ENCODE data around the gene CCDC141.

The CCDC141 gene

GRCh38 chr2:178913049-178913441 is 136.9 kb downstream of the CCDC141 start:
- H3K36me3 ChIP-seq (ENCODE audit: control insufficient read depth, insufficient read depth, low read length): no peaks in the 10 kb centered on the region
- no peak overlapping the region for H3K27ac ChIP-seq (ENCODE audit: low read depth, low read length)
- no peaks in the 10 kb centered on the region; the same call in 1 of the 2 replicates for H3K4me1 ChIP-seq (ENCODE audit: control insufficient read depth, insufficient read depth, low read length)
- no peak overlapping the region for H3K4me3 ChIP-seq (ENCODE audit: low read depth, low read length)
- no peak overlapping the region for H3K9ac ChIP-seq (ENCODE audit: low read length)
- H3K9me3 ChIP-seq (ENCODE audit: control insufficient read depth, insufficient read depth, low read depth, low read length): no peaks in the 10 kb centered on the region
- no peaks in the 10 kb centered on the region for H3K27me3 ChIP-seq (ENCODE audit: control insufficient read depth, insufficient read depth, low read length)

GRCh38 chr2:178912416-178913048 is 137.4 kb downstream of the CCDC141 start:
- Histone ChIP-seq H3K27ac (ENCODE audit: low read depth, low read length) (no peak overlapping the region), H3K9me3 (ENCODE audit: control insufficient read depth, insufficient read depth, low read depth, low read length) (no peaks in the 10 kb centered on the region), H3K4me1 (ENCODE audit: control insufficient read depth, insufficient read depth, low read length) (no peaks in the 10 kb centered on the region; the same call in 1 of the 2 replicates), H3K4me3 (ENCODE audit: low read depth, low read length) (no peak overlapping the region), H3K27me3 (ENCODE audit: control insufficient read depth, insufficient read depth, low read length) (no peaks in the 10 kb centered on the region), H3K36me3 (ENCODE audit: control insufficient read depth, insufficient read depth, low read length) (no peaks in the 10 kb centered on the region), H3K9ac (ENCODE audit: low read length) (no peak overlapping the region)

- H3K27me3 ChIP-seq (ENCODE audit: control insufficient read depth, insufficient read depth, low read length): no peaks in the 10 kb centered on the region
- no peak overlapping the region for H3K4me3 ChIP-seq (ENCODE audit: low read depth, low read length)
- no peak overlapping the region for H3K27ac ChIP-seq (ENCODE audit: low read depth, low read length)
- H3K9ac ChIP-seq (ENCODE audit: low read length): no peak overlapping the region
- no peaks in the 10 kb centered on the region for H3K4me1 ChIP-seq (ENCODE audit: control insufficient read depth, insufficient read depth, low read length)
- no peaks in the 10 kb centered on the region for H3K9me3 ChIP-seq (ENCODE audit: control insufficient read depth, insufficient read depth, low read depth, low read length)
- no peaks in the 10 kb centered on the region for H3K36me3 ChIP-seq (ENCODE audit: control insufficient read depth, insufficient read depth, low read length)
Observed at GRCh38 chr2:178911039-178911438, 138.9 kb downstream of the CCDC141 start.

- Histone ChIP-seq H3K27me3 (ENCODE audit: control insufficient read depth, insufficient read depth, low read length) (no peaks in the 10 kb centered on the region), H3K9me3 (ENCODE audit: control insufficient read depth, insufficient read depth, low read depth, low read length) (no peaks in the 10 kb centered on the region), H3K36me3 (ENCODE audit: control insufficient read depth, insufficient read depth, low read length) (no peaks in the 10 kb centered on the region), H3K27ac (ENCODE audit: low read depth, low read length) (no peak overlapping the region), H3K9ac (ENCODE audit: low read length) (no peak overlapping the region), H3K4me3 (ENCODE audit: low read depth, low read length) (no peak overlapping the region), H3K4me1 (ENCODE audit: control insufficient read depth, insufficient read depth, low read length) (no peaks in the 10 kb centered on the region)
Observed at GRCh38 chr2:178910005-178910404, 139.9 kb downstream of the CCDC141 start.

GRCh38 chr2:178909507-178909906 is 140.4 kb downstream of the CCDC141 start:
- Histone ChIP-seq H3K4me3 (ENCODE audit: low read depth, low read length) (no peak overlapping the region), H3K27ac (ENCODE audit: low read depth, low read length) (no peak overlapping the region), H3K27me3 (ENCODE audit: control insufficient read depth, insufficient read depth, low read length) (no peaks in the 10 kb centered on the region), H3K36me3 (ENCODE audit: control insufficient read depth, insufficient read depth, low read length) (no peaks in the 10 kb centered on the region), H3K4me1 (ENCODE audit: control insufficient read depth, insufficient read depth, low read length) (no peaks in the 10 kb centered on the region), H3K9me3 (ENCODE audit: control insufficient read depth, insufficient read depth, low read depth, low read length) (no peaks in the 10 kb centered on the region), H3K9ac (ENCODE audit: low read length) (no peak overlapping the region)

- Histone ChIP-seq H3K4me1 (ENCODE audit: control insufficient read depth, insufficient read depth, low read length) (no peaks in the 10 kb centered on the region), H3K36me3 (ENCODE audit: control insufficient read depth, insufficient read depth, low read length) (no peaks in the 10 kb centered on the region), H3K27ac (ENCODE audit: low read depth, low read length) (no peak overlapping the region), H3K27me3 (ENCODE audit: control insufficient read depth, insufficient read depth, low read length) (no peaks in the 10 kb centered on the region), H3K4me3 (ENCODE audit: low read depth, low read length) (no peak overlapping the region), H3K9me3 (ENCODE audit: control insufficient read depth, insufficient read depth, low read depth, low read length) (no peaks in the 10 kb centered on the region), H3K9ac (ENCODE audit: low read length) (no peak overlapping the region)
Observed at GRCh38 chr2:178908810-178909209, 141.1 kb downstream of the CCDC141 start.

GRCh38 chr2:178905261-178905660 is 144.7 kb downstream of the CCDC141 start:
- no peak overlapping the region for H3K9ac ChIP-seq (ENCODE audit: low read length)
- no peaks in the 10 kb centered on the region for H3K4me1 ChIP-seq (ENCODE audit: control insufficient read depth, insufficient read depth, low read length)
- H3K9me3 ChIP-seq (ENCODE audit: control insufficient read depth, insufficient read depth, low read depth, low read length): no peaks in the 10 kb centered on the region
- H3K4me3 ChIP-seq (ENCODE audit: low read depth, low read length): no peak overlapping the region
- no peak overlapping the region for H3K27ac ChIP-seq (ENCODE audit: low read depth, low read length)
- no peaks in the 10 kb centered on the region for H3K27me3 ChIP-seq (ENCODE audit: control insufficient read depth, insufficient read depth, low read length)
- H3K36me3 ChIP-seq (ENCODE audit: control insufficient read depth, insufficient read depth, low read length): no peaks in the 10 kb centered on the region

- Histone ChIP-seq H3K4me1 (ENCODE audit: control insufficient read depth, insufficient read depth, low read length) (no peaks in the 10 kb centered on the region), H3K4me3 (ENCODE audit: low read depth, low read length) (no peak overlapping the region), H3K36me3 (ENCODE audit: control insufficient read depth, insufficient read depth, low read length) (no peaks in the 10 kb centered on the region), H3K27ac (ENCODE audit: low read depth, low read length) (no peak overlapping the region), H3K9ac (ENCODE audit: low read length) (no peak overlapping the region), H3K27me3 (ENCODE audit: control insufficient read depth, insufficient read depth, low read length) (no peaks in the 10 kb centered on the region), H3K9me3 (ENCODE audit: control insufficient read depth, insufficient read depth, low read depth, low read length) (no peaks in the 10 kb centered on the region)
Observed at GRCh38 chr2:178899656-178900055, 150.3 kb downstream of the CCDC141 start.

GRCh38 chr2:178895872-178896271 is 154.1 kb downstream of the CCDC141 start:
- H3K9me3 ChIP-seq (ENCODE audit: control insufficient read depth, insufficient read depth, low read depth, low read length): no peaks in the 10 kb centered on the region
- no peak overlapping the region for H3K27ac ChIP-seq (ENCODE audit: low read depth, low read length)

GRCh38 chr2:178895171-178895570 is 154.8 kb downstream of the CCDC141 start:
- H3K27ac ChIP-seq (ENCODE audit: low read depth, low read length): no peak overlapping the region
- H3K36me3 ChIP-seq (ENCODE audit: control insufficient read depth, insufficient read depth, low read length): no peaks in the 10 kb centered on the region
- no peaks in the 10 kb centered on the region for H3K27me3 ChIP-seq (ENCODE audit: control insufficient read depth, insufficient read depth, low read length)
- no peak overlapping the region for H3K9ac ChIP-seq (ENCODE audit: low read length)
- H3K9me3 ChIP-seq (ENCODE audit: control insufficient read depth, insufficient read depth, low read depth, low read length): no peaks in the 10 kb centered on the region
- H3K4me1 ChIP-seq (ENCODE audit: control insufficient read depth, insufficient read depth, low read length): no peaks in the 10 kb centered on the region
- H3K4me3 ChIP-seq (ENCODE audit: low read depth, low read length): no peak overlapping the region

More at GRCh38 chr2:178895872-178896271, 154.1 kb downstream of the CCDC141 start:
- H3K27me3 ChIP-seq (ENCODE audit: control insufficient read depth, insufficient read depth, low read length): no peaks in the 10 kb centered on the region
- H3K36me3 ChIP-seq (ENCODE audit: control insufficient read depth, insufficient read depth, low read length): no peaks in the 10 kb centered on the region
- no peaks in the 10 kb centered on the region for H3K4me1 ChIP-seq (ENCODE audit: control insufficient read depth, insufficient read depth, low read length)
- H3K9ac ChIP-seq (ENCODE audit: low read length): no peak overlapping the region
- H3K4me3 ChIP-seq (ENCODE audit: low read depth, low read length): no peak overlapping the region

GRCh38 chr2:178892751-178893625 is 156.9 kb downstream of the CCDC141 start:
- H3K36me3 ChIP-seq (ENCODE audit: control insufficient read depth, insufficient read depth, low read length): no peaks in the 10 kb centered on the region
- H3K27ac ChIP-seq (ENCODE audit: low read depth, low read length): no peak overlapping the region
- no peaks in the 10 kb centered on the region for H3K4me1 ChIP-seq (ENCODE audit: control insufficient read depth, insufficient read depth, low read length)
- H3K9ac ChIP-seq (ENCODE audit: low read length): no peak overlapping the region
- H3K27me3 ChIP-seq (ENCODE audit: control insufficient read depth, insufficient read depth, low read length): no peaks in the 10 kb centered on the region
- no peaks in the 10 kb centered on the region for H3K9me3 ChIP-seq (ENCODE audit: control insufficient read depth, insufficient read depth, low read depth, low read length)
- H3K4me3 ChIP-seq (ENCODE audit: low read depth, low read length): no peak overlapping the region
